SK-N-SH (cell line): Measurements from ENCODE around the gene AREL1. TPM values are rescaled to one million over a fixed set of nuclear protein-coding genes. Genes with fewer than 3 reads are reported as not detected.

ENCODE experiments used
- CTCF ChIA-PET: fragments of 300-600, 350-600 bp; formaldehyde crosslinking; extraction: SDS; loops from one replicate; lab custom pipeline; 2021; lab: Yijun Ruan, JAX
- POLR2A ChIA-PET: fragments of 350-600 bp; sonication (Branson Sonifier 250); formaldehyde crosslinking; extraction: SDS; loops from one replicate; lab custom pipeline; 2020; ENCODE audit warnings: antibody characterized with exemption, inconsistent platforms; lab: Yijun Ruan, JAX
- DNase-seq: peaks from one replicate; pipeline ENCODE4 v3.0.0; 2012
- H2AFZ ChIP-seq: fragments of 200-600 bp; sonication (generic); 2 replicates; pipeline ENCODE4 v1.8.1; 2016; ENCODE audit warnings: antibody characterized with exemption, mild to moderate bottlenecking, low read depth
- H3F3A ChIP-seq: fragments of 200-600 bp; sonication (generic); replicated peaks from 2 replicates; pipeline ENCODE3; 2016; ENCODE audit warnings: antibody characterized with exemption, mild to moderate bottlenecking; ENCODE audit not compliant: insufficient read depth
- H3K27ac ChIP-seq, 2 experiments: fragments of 200-500 bp in 1 of 2; fragments of 200-600 bp in 1 of 2; sonication (Bioruptor generic) in 1 of 2; sonication (generic), shearing (Covaris generic) in 1 of 2; 2 replicates each; pipeline versions ENCODE4 v1.5.1 to v1.6.1; 2014 to 2016; ENCODE audit warnings: low read depth in 2 of 2, inconsistent platforms in 1 of 2, low read length in 1 of 2, mild to moderate bottlenecking in 1 of 2, mixed read lengths in 1 of 2
- H3K27me3 ChIP-seq: fragments of 200-600 bp; sonication (generic), shearing (Covaris generic); 2 replicates; pipeline ENCODE4 v1.6.1; 2016; ENCODE audit warnings: mixed run types; ENCODE audit not compliant: insufficient read depth
- H3K36me3 ChIP-seq, 2 experiments: fragments of 200-500 bp in 1 of 2; fragments of 200-600 bp in 1 of 2; sonication (Bioruptor generic) in 1 of 2; sonication (generic) in 1 of 2; replicated peaks in 1 of 2; 2 replicates each; pipeline versions ENCODE3 to v1.5.1; 2014 to 2016; ENCODE audit warnings: low read length in 1 of 2, mild to moderate bottlenecking in 1 of 2; ENCODE audit not compliant: insufficient read depth in 2 of 2, control insufficient read depth in 1 of 2
- H3K4me1 ChIP-seq, 2 experiments: fragments of 200-500 bp in 1 of 2; fragments of 200-600 bp in 1 of 2; sonication (Bioruptor generic) in 1 of 2; sonication (generic), shearing (Covaris generic) in 1 of 2; 2 replicates each; pipeline versions ENCODE4 v1.5.1 to v1.6.1; 2014 to 2016; ENCODE audit warnings: low read depth in 1 of 2, low read length in 1 of 2, mixed run types in 1 of 2; ENCODE audit not compliant: insufficient read depth in 2 of 2, control insufficient read depth in 1 of 2
- H3K4me2 ChIP-seq: fragments of 200-600 bp; sonication (generic), shearing (Covaris generic); 2 replicates; pipeline ENCODE4 v1.6.1; 2017; ENCODE audit warnings: mixed run types
- H3K4me3 ChIP-seq, 2 experiments: fragments of 200-500 bp in 1 of 2; fragments of 200-600 bp in 1 of 2; sonication (Bioruptor generic) in 1 of 2; sonication (generic), shearing (Covaris generic) in 1 of 2; 2 replicates each; pipeline versions ENCODE4 v1.5.1 to v1.8.1; 2014 to 2016; ENCODE audit warnings: low read depth in 2 of 2, inconsistent platforms in 1 of 2, low read length in 1 of 2, mild to moderate bottlenecking in 1 of 2, mixed read lengths in 1 of 2, moderate library complexity in 1 of 2
- H3K79me2 ChIP-seq: fragments of 200-600 bp; sonication (generic); 2 replicates; pipeline ENCODE4 v1.8.1; 2017; ENCODE audit warnings: mild to moderate bottlenecking; ENCODE audit not compliant: insufficient read depth
- H3K9ac ChIP-seq: fragments of 200-600 bp; sonication (generic); 2 replicates; pipeline ENCODE4 v1.6.1; 2017; ENCODE audit warnings: mixed run types
- H3K9me2 ChIP-seq: fragments of 200-600 bp; sonication (generic); 2 replicates; pipeline ENCODE4 v1.6.1; 2017; ENCODE audit warnings: mixed run types
- H3K9me3 ChIP-seq: fragments of 200-600 bp; sonication (generic); 2 replicates; pipeline ENCODE4 v1.6.1; 2017; ENCODE audit warnings: mixed run types, mild to moderate bottlenecking, moderate library complexity
- H4K20me1 ChIP-seq: fragments of 200-600 bp; sonication (generic); 2 replicates; pipeline ENCODE4 v1.6.1; 2017; ENCODE audit warnings: mild to moderate bottlenecking, mixed run types; ENCODE audit not compliant: insufficient read depth
- CHD2 ChIP-seq: fragments of 150-350 bp; IDR thresholded peaks from 2 replicates; pipeline ENCODE4 v1.6.1; 2018; ENCODE audit warnings: low read length; ENCODE audit not compliant: partially characterized antibody
- EP300 ChIP-seq, 2 experiments: IDR thresholded peaks; 2 replicates each; pipeline versions ENCODE4 v1.4.0 to v1.6.1; 2012; ENCODE audit warnings: borderline replicate concordance in 1 of 2, low read depth in 1 of 2, low read length in 1 of 2
- FOSL2 ChIP-seq: IDR thresholded peaks from 2 replicates; pipeline ENCODE4 v1.4.0; 2012; ENCODE audit warnings: low read depth, mild to moderate bottlenecking, moderate library complexity, borderline replicate concordance
- FOXJ3 ChIP-seq: sonication (generic); formaldehyde crosslinking; IDR thresholded peaks from 2 replicates; pipeline ENCODE4 v1.5.1; 2020; ENCODE audit warnings: mild to moderate bottlenecking, missing genetic modification reagents
- GABPA ChIP-seq: IDR thresholded peaks from 2 replicates; pipeline ENCODE4 v1.4.0; 2012; ENCODE audit warnings: low read depth, mild to moderate bottlenecking
- IRF3 ChIP-seq: fragments of 150-350 bp; IDR thresholded peaks from 2 replicates; pipeline ENCODE4 v1.6.1; 2016; ENCODE audit warnings: mild to moderate bottlenecking, low read depth, low read length
- JUND ChIP-seq: IDR thresholded peaks from 2 replicates; pipeline ENCODE4 v1.4.0; 2012
- NRF1 ChIP-seq: IDR thresholded peaks from 2 replicates; pipeline ENCODE4 v1.6.1; 2012; ENCODE audit warnings: low read depth, mild to moderate bottlenecking, low read length
- POLR2AphosphoS5 ChIP-seq: IDR thresholded peaks from 2 replicates; pipeline ENCODE4 v1.6.1; 2012; ENCODE audit warnings: low read depth, low read length
- RCOR1 ChIP-seq: fragments of 150-350 bp; IDR thresholded peaks from 2 replicates; pipeline ENCODE4 v1.6.1; 2017; ENCODE audit warnings: antibody characterized with exemption, low read length
- REST ChIP-seq: IDR thresholded peaks from 2 replicates; pipeline ENCODE4 v1.6.1; 2012; ENCODE audit warnings: mild to moderate bottlenecking, low read depth, low read length, moderate library complexity
- RXRA ChIP-seq: IDR thresholded peaks from 2 replicates; pipeline ENCODE4 v1.4.0; 2012; ENCODE audit warnings: low read depth, mild to moderate bottlenecking, borderline replicate concordance
- SIN3A ChIP-seq: IDR thresholded peaks from 2 replicates; pipeline ENCODE4 v1.6.1; 2012; ENCODE audit warnings: low read depth, mild to moderate bottlenecking, low read length, moderate library complexity, borderline replicate concordance
- TAF1 ChIP-seq: IDR thresholded peaks from 2 replicates; pipeline ENCODE4 v1.6.1; 2012; ENCODE audit warnings: low read depth, mild to moderate bottlenecking, low read length, moderate library complexity, borderline replicate concordance
- WGBS: methylation state at CpG from one replicate; pipeline ENCODE4 v1.1.6; 2017; ENCODE audit warnings: low lambda C conversion rate; 5-methylcytosine and 5-hydroxymethylcytosine counted together
- polyA plus RNA-seq, 3 experiments: library from polyadenylated mRNA; depleted of rRNA; stranded (reverse); fragments of >200 nt; gene quantifications; 2 replicates each; pipeline ENCODE4 v1.2.3, GENCODE V29; 2012
- TF ChIP-seq, protein P1 (sequence below): IDR thresholded peaks from 2 replicates; pipeline ENCODE4 v1.4.0; 2012; ENCODE audit warnings: low read depth, borderline replicate concordance
- TF ChIP-seq, protein P2 (sequence below): fragments of 200-600 bp; sonication (generic); IDR thresholded peaks from 2 replicates; pipeline ENCODE4 v1.6.1; 2017; ENCODE audit warnings: antibody characterized with exemption, mild to moderate bottlenecking, moderate library complexity
- TF ChIP-seq, protein P3 (sequence below): IDR thresholded peaks from 2 replicates; pipeline ENCODE4 v1.4.0; 2012; ENCODE audit warnings: low read depth

AREL1 gene
- polyA plus RNA-seq, 1 of the 3 experiments (the other 2 are of a cell fraction), result 35.1 TPM

- no peaks in the 10 kb centered on the region for H3K79me2 ChIP-seq
- POLR2A ChIA-PET, result no interaction called here
- no peak overlapping the region for H2AFZ ChIP-seq
- no peak overlapping the region for H3K27ac ChIP-seq
- H3F3A ChIP-seq, result peaks cover 25% of the 10 kb centered on the region
- CTCF ChIA-PET, result interaction anchor here (0.6 to 3.6 kb wide), 6 partner anchors 12 to 148 kb away, joined by 3 to 10 read pairs (median 4); partner anchors contain the start of gene LTBP2
- H3K36me3 ChIP-seq, result peaks cover 15 to 17% of the 10 kb centered on the region in 2 experiments
- TF ChIP-seq, protein P1, sequence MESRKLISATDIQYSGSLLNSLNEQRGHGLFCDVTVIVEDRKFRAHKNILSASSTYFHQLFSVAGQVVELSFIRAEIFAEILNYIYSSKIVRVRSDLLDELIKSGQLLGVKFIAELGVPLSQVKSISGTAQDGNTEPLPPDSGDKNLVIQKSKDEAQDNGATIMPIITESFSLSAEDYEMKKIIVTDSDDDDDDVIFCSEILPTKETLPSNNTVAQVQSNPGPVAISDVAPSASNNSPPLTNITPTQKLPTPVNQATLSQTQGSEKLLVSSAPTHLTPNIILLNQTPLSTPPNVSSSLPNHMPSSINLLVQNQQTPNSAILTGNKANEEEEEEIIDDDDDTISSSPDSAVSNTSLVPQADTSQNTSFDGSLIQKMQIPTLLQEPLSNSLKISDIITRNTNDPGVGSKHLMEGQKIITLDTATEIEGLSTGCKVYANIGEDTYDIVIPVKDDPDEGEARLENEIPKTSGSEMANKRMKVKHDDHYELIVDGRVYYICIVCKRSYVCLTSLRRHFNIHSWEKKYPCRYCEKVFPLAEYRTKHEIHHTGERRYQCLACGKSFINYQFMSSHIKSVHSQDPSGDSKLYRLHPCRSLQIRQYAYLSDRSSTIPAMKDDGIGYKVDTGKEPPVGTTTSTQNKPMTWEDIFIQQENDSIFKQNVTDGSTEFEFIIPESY, result no peak
- TF ChIP-seq POLR2AphosphoS5, result peak; percentile 22; the same call in 1 of the 2 replicates
- peaks cover 34 to 36% of the 10 kb centered on the region in 2 experiments for H3K4me1 ChIP-seq
- no peaks in the 10 kb centered on the region for H3K27me3 ChIP-seq
- no peaks in the 10 kb centered on the region for H3K9me2 ChIP-seq
- no peak for DNase-seq
- no peaks in the 10 kb centered on the region for H3K9me3 ChIP-seq
- no peak overlapping the region for H3K9ac ChIP-seq
- no peaks in the 10 kb centered on the region for H4K20me1 ChIP-seq
- no peak overlapping the region for H3K4me2 ChIP-seq
- WGBS, result 100% methylated on average over 1 of the region's 1 CpG
- no peak overlapping the region for H3K4me3 ChIP-seq
Observed at GRCh38 chr14:74650927-74651686, 61.8 kb downstream of the AREL1 start.

DNA sequence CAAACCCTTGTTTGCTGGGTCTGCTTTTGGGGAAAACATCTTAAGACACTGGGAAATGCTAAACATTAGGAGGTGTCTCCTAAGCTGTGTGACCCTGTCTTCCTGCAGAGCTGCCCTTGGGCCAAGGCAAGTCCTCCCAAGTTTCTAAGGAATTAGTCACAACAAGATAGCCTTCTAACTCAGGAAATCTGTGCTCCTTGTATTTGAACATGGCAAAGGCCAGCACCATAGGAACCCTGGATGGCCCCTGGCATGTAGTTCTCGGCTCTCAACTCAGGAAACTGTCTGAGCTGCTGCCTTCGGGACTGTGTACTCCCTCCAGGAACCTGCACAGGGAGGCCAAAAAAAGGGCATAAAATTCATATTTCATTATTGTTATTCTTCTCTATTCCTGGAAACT is 63.2 kb downstream of the AREL1 start:
- Histone ChIP-seq H3K9ac (no peak overlapping the region), H3K9me3 (no peaks in the 10 kb centered on the region), H3K36me3 (peaks cover 7 to 9% of the 10 kb centered on the region in 2 experiments), H3K27me3 (no peaks in the 10 kb centered on the region), H4K20me1 (no peaks in the 10 kb centered on the region), H3K4me1 (peaks cover 26 to 34% of the 10 kb centered on the region in 2 experiments), H3K9me2 (no peaks in the 10 kb centered on the region), H3K79me2 (no peaks in the 10 kb centered on the region), H3K4me2 (no peak overlapping the region), H3K4me3 (no peak overlapping the region), H3F3A (peaks cover 15% of the 10 kb centered on the region), H3K27ac (peak overlapping the region in 1 of 2 experiments; percentile 52; a peak in 2 of 4 replicates), H2AFZ (no peak overlapping the region)
- DNase-seq, result no peak
- CTCF ChIA-PET, result interaction anchor here (0.9 to 1.0 kb wide), 2 partner anchors 37 to 41 kb away, joined by 4 read pairs; no protein-coding TSS in a partner anchor
- TF ChIP-seq FOXJ3 (no peak), RCOR1 (no peak), RXRA (no peak), FOSL2 (no peak), EP300 (IDR thresholded peaks at IDR 0.05; ENCODE audit: borderline replicate concordance in 1 of 2, low read depth in 1 of 2, low read length in 1 of 2) (no peak), IRF3 (no peak), REST (no peak), CHD2 (no peak), TAF1 (no peak), POLR2AphosphoS5 (no peak), SIN3A (no peak), NRF1 (no peak), JUND (no peak), GABPA (no peak)
- TF ChIP-seq, protein P2, sequence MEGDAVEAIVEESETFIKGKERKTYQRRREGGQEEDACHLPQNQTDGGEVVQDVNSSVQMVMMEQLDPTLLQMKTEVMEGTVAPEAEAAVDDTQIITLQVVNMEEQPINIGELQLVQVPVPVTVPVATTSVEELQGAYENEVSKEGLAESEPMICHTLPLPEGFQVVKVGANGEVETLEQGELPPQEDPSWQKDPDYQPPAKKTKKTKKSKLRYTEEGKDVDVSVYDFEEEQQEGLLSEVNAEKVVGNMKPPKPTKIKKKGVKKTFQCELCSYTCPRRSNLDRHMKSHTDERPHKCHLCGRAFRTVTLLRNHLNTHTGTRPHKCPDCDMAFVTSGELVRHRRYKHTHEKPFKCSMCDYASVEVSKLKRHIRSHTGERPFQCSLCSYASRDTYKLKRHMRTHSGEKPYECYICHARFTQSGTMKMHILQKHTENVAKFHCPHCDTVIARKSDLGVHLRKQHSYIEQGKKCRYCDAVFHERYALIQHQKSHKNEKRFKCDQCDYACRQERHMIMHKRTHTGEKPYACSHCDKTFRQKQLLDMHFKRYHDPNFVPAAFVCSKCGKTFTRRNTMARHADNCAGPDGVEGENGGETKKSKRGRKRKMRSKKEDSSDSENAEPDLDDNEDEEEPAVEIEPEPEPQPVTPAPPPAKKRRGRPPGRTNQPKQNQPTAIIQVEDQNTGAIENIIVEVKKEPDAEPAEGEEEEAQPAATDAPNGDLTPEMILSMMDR, result no peak
- TF ChIP-seq, protein P3, sequence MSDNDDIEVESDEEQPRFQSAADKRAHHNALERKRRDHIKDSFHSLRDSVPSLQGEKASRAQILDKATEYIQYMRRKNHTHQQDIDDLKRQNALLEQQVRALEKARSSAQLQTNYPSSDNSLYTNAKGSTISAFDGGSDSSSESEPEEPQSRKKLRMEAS, result no peak
- POLR2A ChIA-PET, result no interaction called here
- 85% methylated on average over 2 of the region's 2 CpGs for WGBS
